ENCODE results near the gene TTC21B.

DNA sequence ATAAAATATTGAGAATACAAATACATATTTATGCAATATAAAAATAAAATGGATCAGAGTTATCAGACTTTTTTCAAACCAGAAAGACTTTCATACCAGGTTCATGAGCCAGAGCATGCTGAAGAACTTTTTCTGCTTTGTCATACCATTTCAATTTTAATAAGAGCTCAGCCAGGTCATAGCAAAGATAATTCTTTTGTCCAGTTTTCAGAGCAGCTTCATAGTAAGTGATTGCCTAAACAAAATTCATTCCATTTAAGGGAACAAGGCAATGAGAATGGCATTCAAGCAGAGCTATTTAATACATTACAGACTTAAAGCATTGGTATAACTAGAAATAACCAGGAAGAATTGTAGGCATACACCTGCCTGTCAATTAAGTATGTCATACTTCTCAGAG, 42.3 kb downstream of the TTC21B start:
- no peak for TF ChIP-seq POLR2A (IDR thresholded peaks at IDR 0.05)
- TF ChIP-seq, protein P1, sequence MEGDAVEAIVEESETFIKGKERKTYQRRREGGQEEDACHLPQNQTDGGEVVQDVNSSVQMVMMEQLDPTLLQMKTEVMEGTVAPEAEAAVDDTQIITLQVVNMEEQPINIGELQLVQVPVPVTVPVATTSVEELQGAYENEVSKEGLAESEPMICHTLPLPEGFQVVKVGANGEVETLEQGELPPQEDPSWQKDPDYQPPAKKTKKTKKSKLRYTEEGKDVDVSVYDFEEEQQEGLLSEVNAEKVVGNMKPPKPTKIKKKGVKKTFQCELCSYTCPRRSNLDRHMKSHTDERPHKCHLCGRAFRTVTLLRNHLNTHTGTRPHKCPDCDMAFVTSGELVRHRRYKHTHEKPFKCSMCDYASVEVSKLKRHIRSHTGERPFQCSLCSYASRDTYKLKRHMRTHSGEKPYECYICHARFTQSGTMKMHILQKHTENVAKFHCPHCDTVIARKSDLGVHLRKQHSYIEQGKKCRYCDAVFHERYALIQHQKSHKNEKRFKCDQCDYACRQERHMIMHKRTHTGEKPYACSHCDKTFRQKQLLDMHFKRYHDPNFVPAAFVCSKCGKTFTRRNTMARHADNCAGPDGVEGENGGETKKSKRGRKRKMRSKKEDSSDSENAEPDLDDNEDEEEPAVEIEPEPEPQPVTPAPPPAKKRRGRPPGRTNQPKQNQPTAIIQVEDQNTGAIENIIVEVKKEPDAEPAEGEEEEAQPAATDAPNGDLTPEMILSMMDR (IDR thresholded peaks at IDR 0.05): no peak
- no peak for TF ChIP-seq POLR2AphosphoS5 (IDR thresholded peaks at IDR 0.05)
- no peak for TF ChIP-seq EP300 (IDR thresholded peaks at IDR 0.05)

All from stomach (tissue), 4 donors.